HG03066 (cell line): Measurements from ENCODE around the gene RNU1-2.
"Not testable (repeated sequence)": the region's sequence is repeated elsewhere in the genome, so short reads cannot be mapped to it uniquely, and the experiment has no call there.

Experiments
- ATAC-seq: cut with Tn5 transposase; IDR thresholded peaks from one replicate; pipeline ENCODE4 v1.9.1; 2021; ENCODE audit warnings: low read depth; ENCODE audit not compliant: unreplicated experiment

The RNU1-2 gene

GRCh38 chr1:16886860-16887605 is 8.7 kb upstream of the RNU1-2 start:
- no peak for ATAC-seq

DNA sequence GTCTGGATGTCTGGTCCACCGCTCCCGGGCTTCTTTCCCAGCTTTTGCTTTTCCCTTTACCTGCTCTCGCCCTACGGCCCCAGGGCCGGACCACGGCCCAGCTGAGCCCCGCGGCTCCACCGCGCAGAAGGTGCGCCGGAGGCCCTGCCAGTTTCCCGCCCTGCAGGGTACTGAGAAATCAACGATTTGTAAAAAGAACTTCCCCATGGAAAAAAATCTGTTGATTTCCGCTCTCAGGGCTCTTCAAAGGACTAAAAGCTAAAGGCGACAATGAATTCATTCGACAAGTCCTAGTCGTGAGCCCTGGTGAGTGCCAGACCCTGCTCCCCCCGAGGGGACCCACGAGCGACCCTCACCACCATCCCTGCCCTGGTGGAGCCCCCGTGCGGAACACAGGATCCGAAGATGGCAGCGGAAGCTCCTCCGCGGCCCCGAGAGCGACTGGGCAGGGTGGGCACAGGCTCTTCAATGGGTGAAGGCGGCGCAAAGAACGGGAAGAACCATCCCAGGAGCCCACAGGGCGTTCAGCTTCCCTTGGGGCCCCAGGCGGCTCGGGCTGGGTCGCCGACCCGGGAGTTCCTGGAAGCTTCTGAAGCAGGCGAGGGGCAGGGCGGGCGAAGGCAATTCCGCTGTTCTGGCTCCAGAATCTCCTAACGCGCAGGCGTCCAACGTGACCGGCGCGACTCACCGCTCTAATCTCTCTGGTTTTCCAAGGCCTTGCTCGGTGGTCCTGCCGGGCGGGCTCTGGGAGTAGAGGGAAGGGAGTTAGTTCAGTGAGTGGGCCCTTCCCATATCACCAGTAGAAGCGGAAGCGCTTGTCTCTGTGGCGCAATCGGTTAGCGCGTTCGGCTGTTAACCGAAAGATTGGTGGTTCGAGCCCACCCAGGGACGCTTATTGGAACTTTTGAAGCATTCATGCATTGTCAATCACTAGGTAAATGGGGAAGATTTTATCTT is 6.6 kb upstream of the RNU1-2 start:
- no peak for ATAC-seq

DNA sequence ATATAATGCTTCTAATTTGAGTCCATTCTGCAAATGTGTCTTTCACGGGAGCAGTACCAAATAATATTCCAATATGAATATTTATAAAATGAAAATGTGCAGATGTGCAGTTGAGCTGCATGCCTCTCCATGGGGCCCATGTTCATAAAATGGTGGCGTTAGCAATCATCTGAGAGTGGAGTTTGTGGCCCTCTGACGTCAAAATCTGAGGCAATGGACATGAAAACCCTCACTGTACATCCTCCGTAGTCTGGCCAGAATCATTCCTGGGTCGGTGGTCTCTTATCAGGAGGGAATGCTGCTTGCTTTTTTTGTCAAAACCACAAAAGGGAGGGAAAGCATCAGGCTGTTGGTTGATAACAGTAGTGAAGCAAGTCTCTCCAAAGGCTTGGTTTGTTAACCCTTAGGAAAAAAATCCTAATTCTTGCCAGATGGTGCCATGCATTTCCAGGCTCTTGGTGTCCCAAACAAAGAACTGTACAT is 5.2 kb upstream of the RNU1-2 start:
- not testable (repeated sequence) for ATAC-seq

DNA sequence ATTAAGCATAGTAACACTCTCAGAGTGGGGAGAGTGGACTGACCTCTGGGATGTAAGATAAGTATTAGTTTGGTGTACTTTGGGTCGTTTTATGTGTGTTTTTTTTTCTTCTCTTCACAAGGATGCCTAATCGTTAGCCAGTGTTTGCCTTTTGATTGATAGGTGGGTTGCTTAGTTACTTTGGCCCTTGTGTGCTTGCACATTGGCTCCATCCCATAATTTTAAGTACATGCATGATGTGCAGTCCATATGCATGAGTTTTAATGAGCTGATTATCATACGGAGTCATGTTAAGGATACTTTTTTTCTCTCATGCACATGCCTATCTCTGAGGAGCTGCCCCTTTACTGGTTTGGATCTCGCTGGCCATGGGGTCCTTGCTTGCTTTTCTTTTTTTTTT is 4.7 kb upstream of the RNU1-2 start:
- not testable (repeated sequence) for ATAC-seq

- ATAC-seq, result not testable (repeated sequence)
Observed at GRCh38 chr1:16892978-16893525, 2.7 kb upstream of the RNU1-2 start.

DNA sequence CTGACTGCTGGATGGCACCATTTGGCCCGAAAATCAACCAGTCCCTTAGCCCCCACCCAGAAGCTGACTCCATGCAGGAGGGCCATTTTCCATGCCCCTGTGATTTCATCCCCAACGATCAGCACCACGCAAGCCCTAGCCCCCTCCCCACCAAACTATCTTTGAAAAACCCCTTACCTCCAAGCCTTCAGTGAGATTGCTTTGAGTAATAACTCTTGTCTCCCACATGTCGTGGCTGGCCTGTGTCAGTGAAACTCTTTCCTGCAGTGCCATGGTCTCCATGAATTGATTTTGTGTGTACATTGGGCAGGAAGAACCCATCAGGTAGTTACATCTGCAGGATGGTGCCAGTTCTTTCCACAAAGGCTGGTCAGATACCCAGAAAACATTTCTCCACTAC is 2.0 kb upstream of the RNU1-2 start:
- ATAC-seq, result not testable (repeated sequence)

GRCh38 chr1:16894338-16894737 is 1.4 kb upstream of the RNU1-2 start:
- not testable (repeated sequence) for ATAC-seq

GRCh38 chr1:16895233-16895597 is 565 bp upstream of the RNU1-2 start:
- ATAC-seq, result not testable (repeated sequence)

- not testable (repeated sequence) for ATAC-seq
Observed at GRCh38 chr1:16896316-16897055, 706 bp downstream of the RNU1-2 start.

DNA sequence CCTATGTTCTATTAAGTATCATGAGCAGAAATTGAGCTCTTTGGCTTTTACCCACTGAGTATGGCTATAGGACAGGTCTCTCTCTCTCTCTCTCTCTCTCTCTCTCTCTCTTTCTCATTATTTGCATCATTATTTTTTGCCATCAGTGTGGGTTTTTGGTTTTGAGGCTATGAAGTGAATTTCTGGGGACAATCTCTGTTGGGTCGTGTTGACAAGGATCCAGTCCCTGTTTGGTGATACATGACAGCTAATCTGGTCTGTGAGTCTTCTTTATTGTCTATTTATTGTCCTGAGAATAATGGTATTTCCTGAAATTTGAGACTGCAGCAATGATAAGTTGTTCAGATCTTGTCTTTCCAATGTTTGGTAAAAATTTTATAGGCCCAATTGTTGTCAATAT is 1.9 kb downstream of the RNU1-2 start:
- ATAC-seq, result not testable (repeated sequence)

DNA sequence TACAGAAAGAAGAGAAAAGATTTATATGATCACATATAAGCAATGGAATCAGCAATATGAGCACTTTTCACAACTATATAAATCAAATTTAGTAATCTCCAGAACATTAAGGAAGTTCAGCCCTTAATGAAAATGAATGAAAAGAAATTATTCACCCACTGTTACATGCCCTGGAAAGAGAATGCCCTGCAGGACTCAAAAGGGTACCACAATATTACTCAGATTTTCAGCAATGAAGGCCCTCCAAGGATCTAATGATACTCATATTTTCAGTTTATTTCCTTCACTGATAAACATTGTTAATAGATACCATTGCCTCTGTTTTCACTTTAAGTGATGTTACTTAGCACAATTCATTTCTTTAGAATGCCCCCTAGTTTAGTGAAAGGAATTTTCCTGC is 2.5 kb downstream of the RNU1-2 start:
- ATAC-seq, result not testable (repeated sequence)

- not testable (repeated sequence) for ATAC-seq
Observed at GRCh38 chr1:16899020-16899419, 3.2 kb downstream of the RNU1-2 start.

GRCh38 chr1:16900751-16901150 is 5.0 kb downstream of the RNU1-2 start:
- ATAC-seq, result no peak

DNA sequence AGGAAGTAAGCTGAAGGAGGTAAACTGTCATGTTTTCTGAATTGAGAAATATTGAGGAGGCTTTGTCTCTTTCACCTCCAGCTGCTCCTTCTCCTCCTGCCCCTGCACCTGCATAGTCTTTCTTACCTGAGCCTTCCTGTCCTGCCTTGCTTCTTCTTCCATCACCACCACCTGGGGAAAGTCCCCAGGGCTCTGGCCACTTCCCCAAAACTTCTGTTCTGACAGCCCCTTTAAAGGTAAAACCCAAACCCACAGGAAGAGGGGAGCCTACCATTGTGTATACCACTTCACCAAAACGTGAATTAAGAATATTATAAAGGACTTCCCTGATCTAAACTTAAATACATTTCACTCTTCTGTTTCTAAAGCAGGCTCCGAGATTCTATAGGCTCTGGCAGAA is 5.6 kb downstream of the RNU1-2 start:
- not testable (repeated sequence) for ATAC-seq

DNA sequence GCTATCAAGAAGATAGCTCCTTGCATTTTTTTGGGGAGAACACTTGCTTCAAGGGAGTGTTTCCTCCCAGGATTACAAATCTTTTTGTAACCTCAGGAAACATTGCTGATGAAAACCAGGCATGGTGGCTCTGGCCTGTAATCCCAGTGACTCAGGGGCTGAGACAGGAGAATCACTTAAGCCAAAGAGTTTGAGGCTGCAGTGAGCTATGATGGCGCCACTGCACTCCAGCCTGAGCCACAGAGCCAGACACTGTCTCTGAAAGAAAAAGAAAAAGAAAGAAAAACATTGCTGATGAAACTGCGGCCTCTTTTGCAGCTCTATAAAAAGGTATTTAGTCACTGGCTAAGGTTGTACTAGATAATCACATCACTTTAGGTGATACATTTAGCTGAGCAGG is 7.3 kb downstream of the RNU1-2 start:
- ATAC-seq, result no peak

DNA sequence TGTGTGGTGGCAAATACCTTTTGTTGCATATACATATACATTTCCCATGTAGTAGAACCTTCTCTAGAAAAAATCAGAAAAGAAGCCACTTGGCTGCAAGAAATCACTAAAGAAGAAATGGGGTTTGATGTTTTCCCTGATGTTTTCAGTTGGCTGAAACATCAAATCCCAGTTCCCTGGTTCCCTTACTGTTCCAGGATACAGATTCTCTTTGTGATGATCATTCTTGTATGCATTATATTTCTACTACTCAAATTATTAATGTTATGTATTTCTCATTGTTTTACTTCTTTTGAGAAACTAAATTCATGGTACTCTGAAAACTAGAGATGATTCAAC is 7.6 kb downstream of the RNU1-2 start:
- ATAC-seq, result no peak

GRCh38 chr1:16904560-16905109 is 8.9 kb downstream of the RNU1-2 start:
- peak; percentile 95 for ATAC-seq

GRCh38 chr1:16905110-16905867 is 9.5 kb downstream of the RNU1-2 start:
- ATAC-seq, result peak; percentile 77

- no peak for ATAC-seq
Observed at GRCh38 chr1:16905868-16906702, 10.3 kb downstream of the RNU1-2 start.
